Thyroid gland (tissue), 4 donors: ENCODE measurements around the gene MTCH2. TPM values are rescaled to one million over a fixed set of nuclear protein-coding genes. Genes with fewer than 3 reads are reported as not detected.

Experiments used
- DNase-seq, 2 donors: peaks; one replicate each; pipeline ENCODE4 v3.0.0-alpha.2; 2019
- H3K27ac ChIP-seq, 3 donors: fragments of 200-600 bp; sonication (generic); 1 replicate in 2 of 3; 2 replicates in 1 of 3; pipeline ENCODE4 v1.5.1; 2016 to 2019; ENCODE audit warnings: mild to moderate bottlenecking in 1 of 3, moderate library complexity in 1 of 3
- H3K27me3 ChIP-seq: fragments of 200-600 bp; sonication (generic); one replicate; pipeline ENCODE4 v1.5.1; 2019
- H3K36me3 ChIP-seq, 2 donors: fragments of 200-600 bp; sonication (generic); one replicate each; pipeline ENCODE4 v1.5.1; 2016 to 2019
- H3K4me1 ChIP-seq, 2 donors: fragments of 200-600 bp; sonication (generic); one replicate each; pipeline ENCODE4 v1.5.1; 2017 to 2019
- H3K4me3 ChIP-seq, 3 donors: fragments of 200-600 bp; sonication (generic); replicated peaks in 1 of 3; 1 replicate in 2 of 3; 2 replicates in 1 of 3; pipeline ENCODE4 v1.5.1; 2016; ENCODE audit warnings: mild to moderate bottlenecking in 1 of 3
- H3K9me3 ChIP-seq: fragments of 200-600 bp; sonication (generic); one replicate; pipeline ENCODE4 v1.5.1; 2017
- CTCF ChIP-seq, 6 experiments: fragments of 200-600 bp in 3 of 6; fragments of 450-650 bp in 3 of 6; sonication (generic) in 3 of 6; IDR thresholded peaks; one replicate each; pipeline ENCODE4 v1.5.1; 2016 to 2019; ENCODE audit warnings: antibody characterized with exemption in 6 of 6, mild to moderate bottlenecking in 2 of 6, inconsistent platforms in 1 of 6, moderate library complexity in 1 of 6
- POLR2A ChIP-seq, 2 donors: fragments of 450-650 bp; IDR thresholded peaks; one replicate each; pipeline ENCODE4 v1.6.1; 2017; ENCODE audit warnings: antibody characterized with exemption in 2 of 2, mild to moderate bottlenecking in 2 of 2, moderate library complexity in 1 of 2
- WGBS, 2 donors: methylation state at CpG; one replicate each; pipeline ENCODE4 v1.1.5; 2017; 5-methylcytosine and 5-hydroxymethylcytosine counted together
- intact Hi-C: fragments of 100-400 bp; cut with DNase I; formaldehyde crosslinking; loops from one replicate; pipeline ENCODE4 v1.15.1; 2023
- small RNA-seq: library from RNA; depleted of rRNA; stranded (forward); fragments of <200 nt; gene quantifications from one replicate; pipeline ENCODE3, GENCODE V24; 2016
- total RNA-seq, 4 donors: library from RNA; depleted of rRNA; stranded (reverse); fragments of >200 nt; gene quantifications; one replicate each; pipeline ENCODE4 v1.2.3, GENCODE V29; 2016

The MTCH2 gene
- total RNA-seq, 4 donors from 2014 or later, result 70.3 to 126 (median 82.2) TPM

DNA sequence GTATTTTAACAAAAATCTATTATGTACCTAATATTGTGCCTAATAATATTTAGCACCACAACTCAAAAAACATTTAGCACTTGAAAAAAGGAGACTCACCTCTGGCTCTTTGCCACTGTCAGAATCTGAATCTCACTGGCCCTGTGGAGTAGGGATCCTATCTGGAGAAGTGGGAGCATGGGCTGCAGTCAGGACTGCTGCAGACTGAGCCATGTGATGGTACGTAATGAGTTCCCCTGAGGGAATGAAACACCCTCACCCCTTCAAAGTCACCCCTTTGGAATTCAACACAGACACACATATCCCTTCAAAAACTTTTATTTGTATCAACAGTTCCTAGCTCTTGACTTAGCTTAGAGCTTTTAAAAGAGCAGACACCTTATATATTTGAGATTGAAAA lies 70.5 kb downstream of the MTCH2 start:
- DNase-seq, result no peak
- Histone ChIP-seq H3K27ac (no peak overlapping the region), H3K4me3 (no peak overlapping the region), H3K4me1 (peaks cover 0 to 10% of the 10 kb centered on the region in 2 donors), H3K27me3 (no peaks in the 10 kb centered on the region), H3K36me3 (peaks cover 21 to 41% of the 10 kb centered on the region in 2 donors), H3K9me3 (no peaks in the 10 kb centered on the region)
- intact Hi-C loops, result no loop called here
- no peak for TF ChIP-seq CTCF (IDR thresholded peaks at IDR 0.05)
- WGBS, 2 donors, result 74 to 80% methylated on average over 1 of the region's 1 CpG

- intact Hi-C loops, result no loop called here
- Histone ChIP-seq H3K36me3 (peaks cover 21 to 41% of the 10 kb centered on the region in 2 donors), H3K27me3 (no peaks in the 10 kb centered on the region), H3K4me3 (no peak overlapping the region), H3K9me3 (no peaks in the 10 kb centered on the region), H3K4me1 (peaks cover 0 to 15% of the 10 kb centered on the region in 2 donors), H3K27ac (no peak overlapping the region)
- TF ChIP-seq POLR2A (IDR thresholded peaks at IDR 0.05) (no peak), CTCF (IDR thresholded peaks at IDR 0.05) (no peak)
- DNase-seq, result no peak
- WGBS, 2 donors, result 87 to 88% methylated on average over 4 of the region's 4 CpGs
Measured at GRCh38 chr11:47571357-47571729, 71.0 kb downstream of the MTCH2 start.

DNA sequence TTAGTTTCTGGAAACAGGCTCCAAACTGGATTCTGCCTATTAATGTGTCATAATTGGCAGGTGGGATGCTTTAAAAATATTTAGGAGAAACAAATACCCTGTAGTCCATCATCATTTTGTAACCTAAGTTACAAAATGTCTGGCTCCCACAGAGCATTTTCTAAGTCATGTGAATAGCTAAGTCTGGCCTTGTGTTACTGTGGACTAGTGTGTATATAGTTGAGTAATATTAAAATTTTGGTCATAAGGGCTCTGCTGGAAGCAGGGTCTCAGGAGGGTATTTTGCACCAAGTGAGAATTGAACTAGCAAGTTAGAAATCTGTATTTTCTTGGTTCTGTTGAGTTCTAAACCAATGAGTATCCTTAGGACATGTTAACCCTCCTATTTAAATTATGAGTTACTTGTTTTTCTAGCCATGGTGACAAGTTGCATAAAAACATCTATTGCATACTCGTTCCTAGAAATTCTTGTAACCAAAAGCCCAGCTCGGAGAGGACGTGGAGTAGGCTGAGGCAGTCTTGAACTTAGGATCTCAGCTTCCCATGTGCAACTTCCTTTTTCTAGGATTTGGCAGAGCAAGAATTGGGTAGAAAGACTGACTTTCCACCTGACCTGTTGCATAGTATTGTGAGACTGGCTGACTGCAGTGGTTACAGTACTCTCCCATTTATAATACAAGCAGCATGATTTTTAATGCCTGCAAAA lies 71.6 kb downstream of the MTCH2 start:
- intact Hi-C loops, result no loop called here
- Histone ChIP-seq H3K4me1 (peaks cover 3 to 16% of the 10 kb centered on the region in 2 donors), H3K36me3 (peaks cover 21 to 40% of the 10 kb centered on the region in 2 donors), H3K27ac (no peak overlapping the region), H3K27me3 (no peaks in the 10 kb centered on the region), H3K4me3 (no peak overlapping the region), H3K9me3 (no peaks in the 10 kb centered on the region)
- no peak for TF ChIP-seq CTCF (IDR thresholded peaks at IDR 0.05)
- TF ChIP-seq POLR2A (IDR thresholded peaks at IDR 0.05), result no peak
- no peak for DNase-seq
- 88 to 93% methylated on average over 3 of the region's 3 CpGs for WGBS, 2 donors

DNA sequence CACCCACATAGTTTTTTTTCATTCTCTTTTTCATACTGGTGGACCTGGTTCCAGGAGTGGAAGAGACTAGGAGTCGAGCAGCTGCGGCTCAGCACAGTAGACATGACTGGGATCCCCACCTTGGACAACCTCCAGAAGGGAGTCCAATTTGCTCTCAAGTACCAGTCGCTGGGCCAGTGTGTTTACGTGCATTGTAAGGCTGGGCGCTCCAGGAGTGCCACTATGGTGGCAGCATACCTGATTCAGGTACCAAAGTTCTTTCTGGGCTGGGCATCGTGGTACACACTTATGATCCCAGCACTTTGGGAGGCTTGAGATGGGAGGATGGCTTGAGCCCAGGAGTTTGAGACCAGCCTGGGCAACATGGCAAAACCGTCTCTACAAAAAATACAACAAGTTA lies 72.7 kb downstream of the MTCH2 start:
- TF ChIP-seq CTCF (IDR thresholded peaks at IDR 0.05) (no peak), POLR2A (IDR thresholded peaks at IDR 0.05) (no peak)
- H3K4me3 ChIP-seq, result no peak overlapping the region
- H3K27ac ChIP-seq, result no peak overlapping the region
- intact Hi-C loops, result no loop called here
- DNase-seq, result no peak
- H3K9me3 ChIP-seq, result no peaks in the 10 kb centered on the region
- H3K27me3 ChIP-seq, result no peaks in the 10 kb centered on the region
- 91 to 100% methylated on average over 7 of the region's 7 CpGs for WGBS, 2 donors
- H3K4me1 ChIP-seq, result peaks cover 8 to 21% of the 10 kb centered on the region in 2 donors
- peaks cover 18 to 32% of the 10 kb centered on the region in 2 donors for H3K36me3 ChIP-seq

Small RNA genes lying within 50 kb of the gene (small RNA-seq; reads per million reads assigned to genes)
- not detected for gene RNU5E-10P

Other genes starting within 250 kb of the MTCH2 start
- gene SLC39A13, start 234.0 kb downstream of the MTCH2 start, total RNA-seq, result 10 to 100 TPM; 51.3 to 84.3 (median 66.8) TPM
- 100 to 1,000 TPM in 2 of 4 donors, 10 to 100 TPM in 2; 92.7 to 240 (median 123) TPM for gene PSMC3, start 216.1 kb downstream of the MTCH2 start, total RNA-seq
- gene RAPSN, start 193.4 kb downstream of the MTCH2 start, total RNA-seq, result under 1 TPM in 1 of 4 donors, not detected in 3; 0.67 TPM
- gene CELF1, start 89.4 kb downstream of the MTCH2 start, total RNA-seq, result 100 to 1,000 TPM in 3 of 4 donors, 10 to 100 TPM in 1; 87.3 to 144 (median 111) TPM
- gene PTPMT1, start 77.0 kb downstream of the MTCH2 start, total RNA-seq, result 100 to 1,000 TPM in 3 of 4 donors, 10 to 100 TPM in 1; 93.9 to 149 (median 125) TPM
- 10 to 100 TPM; 22.8 to 34.5 (median 30.7) TPM for gene KBTBD4, start 63.6 kb downstream of the MTCH2 start, total RNA-seq
- 10 to 100 TPM; 42.6 to 84.3 (median 81.2) TPM for gene NDUFS3, start 63.5 kb downstream of the MTCH2 start, total RNA-seq
- gene FAM180B, start 55.9 kb downstream of the MTCH2 start, total RNA-seq, result 1 to 10 TPM in 3 of 4 donors, under 1 TPM in 1; 0.83 to 3.1 (median 1.4) TPM
- gene C1QTNF4, start 48.1 kb downstream of the MTCH2 start, total RNA-seq, result 1 to 10 TPM; 1.1 to 3.7 (median 1.9) TPM
- gene AGBL2, start 72.8 kb upstream of the MTCH2 start, total RNA-seq, result 1 to 10 TPM in 1 of 4 donors, under 1 TPM in 3; 0.59 to 1.1 (median 0.87) TPM
- 100 to 1,000 TPM; 156 to 232 (median 194) TPM for gene FNBP4, start 124.8 kb upstream of the MTCH2 start, total RNA-seq
- 10 to 100 TPM; 36.5 to 53.6 (median 39.7) TPM for gene NUP160, start 205.8 kb upstream of the MTCH2 start, total RNA-seq